Naive B cell (primary cell): ENCODE measurements around the gene MRPL48. TPM values are rescaled to one million over a fixed set of nuclear protein-coding genes. Genes with fewer than 3 reads are reported as not detected.

Experiments used
- ATAC-seq, 2 donors: fragments of 150-1000 bp; cut with Tn5 transposase; 2 replicates each; pipeline ENCODE4 v1.10.0; 2021; ENCODE audit warnings: low read depth in 2 of 2, mild to moderate bottlenecking in 2 of 2, moderate library complexity in 2 of 2
- DNase-seq: peaks from one replicate; pipeline ENCODE4 v3.0.0; 2022
- H3K27ac Mint-ChIP-seq, 6 donors: one replicate each; pipeline ENCODE4 v1.8.0; 2020 to 2022; ENCODE audit warnings: mild to moderate bottlenecking in 6 of 6, mixed read lengths in 6 of 6, moderate library complexity in 5 of 6, inconsistent platforms in 2 of 6
- H3K27me3 Mint-ChIP-seq, 3 donors: one replicate each; pipeline ENCODE4 v1.8.0; 2021 to 2022; ENCODE audit warnings: mixed read lengths in 3 of 3, mild to moderate bottlenecking in 1 of 3
- H3K36me3 Mint-ChIP-seq, 2 donors: one replicate each; pipeline ENCODE4 v1.8.0; 2020 to 2022; ENCODE audit warnings: mixed read lengths in 2 of 2, inconsistent platforms in 1 of 2, mild to moderate bottlenecking in 1 of 2
- H3K4me1 Mint-ChIP-seq, 3 donors: one replicate each; pipeline ENCODE4 v1.8.0; 2020 to 2022; ENCODE audit warnings: mixed read lengths in 3 of 3, inconsistent platforms in 1 of 3, mild to moderate bottlenecking in 1 of 3, moderate library complexity in 1 of 3
- H3K4me3 Mint-ChIP-seq, 8 donors: one replicate each; pipeline ENCODE4 v1.8.0; 2020 to 2022; ENCODE audit warnings: mild to moderate bottlenecking in 8 of 8, mixed read lengths in 8 of 8, moderate library complexity in 8 of 8, inconsistent platforms in 2 of 8
- H3K9me3 Mint-ChIP-seq, 7 donors: one replicate each; pipeline ENCODE4 v1.8.0; 2020 to 2022; ENCODE audit warnings: mixed read lengths in 7 of 7, mild to moderate bottlenecking in 5 of 7, inconsistent platforms in 2 of 7, moderate library complexity in 1 of 7
- polyA plus RNA-seq, 6 donors: library from polyadenylated mRNA; unstranded; fragments of 300-500 nt; fragmentation: Illumina TruSeq; gene quantifications; one replicate each; pipeline ENCODE4 v1.2.3, GENCODE V29; 2021; ENCODE audit warnings: low read depth in 6 of 6

MRPL48 gene
- polyA plus RNA-seq, 6 donors from 2014 or later = 54.8 to 91.9 (median 60.3) TPM

DNA sequence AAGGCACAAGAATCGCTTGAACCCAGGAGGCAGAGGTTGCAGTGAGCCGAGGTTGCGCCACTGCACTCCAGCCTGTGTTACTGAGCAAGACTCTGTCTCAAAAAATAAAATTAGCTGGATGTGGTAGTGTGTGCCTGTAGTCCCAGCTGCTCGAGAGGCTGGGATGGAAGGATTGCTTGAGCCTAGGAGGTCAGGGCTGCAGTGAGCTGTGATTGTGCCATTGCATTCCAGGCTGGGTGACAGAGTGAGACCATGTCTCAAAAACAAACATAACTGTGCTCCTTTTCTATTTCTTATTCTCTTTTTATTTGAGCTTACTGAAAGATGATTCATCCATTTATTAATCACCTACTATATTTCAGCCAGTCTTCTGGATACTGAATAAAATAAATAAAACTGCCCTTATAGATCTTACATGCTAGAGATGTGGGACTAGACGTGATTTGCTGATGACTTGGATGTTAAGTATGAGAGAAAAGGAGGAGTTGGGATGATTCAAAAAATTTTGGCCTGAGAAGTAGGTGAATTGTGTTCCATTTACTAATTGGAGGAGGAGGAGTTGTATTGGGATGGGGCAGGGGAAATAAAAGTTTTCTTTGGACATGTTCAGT is 107.2 kb downstream of the MRPL48 start:
- Mint-ChIP-seq H3K27ac (peak overlapping the region in 1 of 6 donors; percentile 51), H3K4me1 (no peaks in the 10 kb centered on the region), H3K27me3 (no peaks in the 10 kb centered on the region), H3K4me3 (no peak overlapping the region), H3K36me3 (peaks cover 9% of the 10 kb centered on the region in 2 donors), H3K9me3 (no peaks in the 10 kb centered on the region)
- ATAC-seq (no peak), DNase-seq (no peak)

- Mint-ChIP-seq H3K27me3 (no peaks in the 10 kb centered on the region), H3K27ac (no peak overlapping the region), H3K36me3 (peaks cover 7 to 20% of the 10 kb centered on the region in 2 donors), H3K4me1 (no peaks in the 10 kb centered on the region), H3K4me3 (peak overlapping the region in 1 of 8 donors; percentile 5), H3K9me3 (no peaks in the 10 kb centered on the region)
- no peak for DNase-seq
- ATAC-seq = no peak
These were observed 114.6 kb downstream of the MRPL48 start for GRCh38 chr11:73902303-73902702.

GRCh38 chr11:73907191-73907590 is 119.5 kb downstream of the MRPL48 start:
- no peak for DNase-seq
- Mint-ChIP-seq H3K9me3 (no peaks in the 10 kb centered on the region), H3K27me3 (no peaks in the 10 kb centered on the region), H3K4me3 (no peak overlapping the region), H3K36me3 (peaks cover 16 to 21% of the 10 kb centered on the region in 2 donors), H3K4me1 (no peaks in the 10 kb centered on the region), H3K27ac (no peak overlapping the region)
- no peak for ATAC-seq

GRCh38 chr11:73912026-73912425 is 124.4 kb downstream of the MRPL48 start:
- Mint-ChIP-seq H3K4me3 (no peak overlapping the region), H3K4me1 (no peaks in the 10 kb centered on the region), H3K9me3 (no peaks in the 10 kb centered on the region), H3K27me3 (no peaks in the 10 kb centered on the region), H3K36me3 (peaks cover 23 to 29% of the 10 kb centered on the region in 2 donors), H3K27ac (no peak overlapping the region)
- DNase-seq = no peak
- ATAC-seq = no peak

DNA sequence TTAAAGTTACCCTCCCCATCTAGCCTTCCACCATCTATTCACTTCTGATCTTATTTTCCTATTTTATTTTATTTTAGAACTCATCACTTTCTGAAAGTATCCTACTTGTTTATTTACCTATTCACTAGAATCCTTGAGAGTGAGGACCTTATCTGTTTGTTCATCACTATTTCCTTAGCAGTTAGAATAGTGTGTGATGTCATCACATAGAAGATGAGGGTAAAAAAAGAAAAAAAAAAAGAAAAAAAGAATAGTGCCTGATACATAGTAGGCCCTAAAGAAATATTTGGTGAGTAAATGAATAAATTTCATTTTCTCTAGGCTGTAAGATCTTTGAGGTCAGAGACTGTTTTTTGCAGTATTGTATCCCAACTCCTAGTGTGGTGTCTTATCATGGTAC is 125.8 kb downstream of the MRPL48 start:
- DNase-seq = no peak
- H3K4me3 Mint-ChIP-seq = no peak overlapping the region
- peak overlapping the region in 3 of 6 donors; percentile 21 to 81 (median 39) for H3K27ac Mint-ChIP-seq
- no peaks in the 10 kb centered on the region for H3K4me1 Mint-ChIP-seq
- H3K9me3 Mint-ChIP-seq = no peaks in the 10 kb centered on the region
- no peaks in the 10 kb centered on the region for H3K27me3 Mint-ChIP-seq
- H3K36me3 Mint-ChIP-seq = peaks cover 24 to 29% of the 10 kb centered on the region in 2 donors
- no peak for ATAC-seq

DNA sequence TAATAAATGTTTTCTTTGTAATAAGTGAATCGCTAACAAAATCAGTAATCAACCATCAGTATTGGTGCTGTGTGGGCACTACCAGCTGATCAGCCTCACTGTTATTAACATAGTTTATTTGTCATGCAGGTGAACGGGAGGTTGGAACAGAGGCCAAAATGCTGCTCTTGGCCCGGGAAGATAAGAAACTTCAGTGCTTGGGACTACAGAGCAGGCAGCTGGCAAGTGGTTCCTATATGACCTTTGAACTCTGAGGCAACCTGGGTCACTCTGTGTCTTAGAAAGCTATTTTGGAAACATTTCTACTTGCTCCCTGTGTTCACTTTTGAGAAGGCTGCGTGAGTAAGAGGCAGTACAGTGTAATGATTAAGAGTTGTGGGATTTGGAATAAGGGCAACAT is 126.6 kb downstream of the MRPL48 start:
- H3K27me3 Mint-ChIP-seq = no peaks in the 10 kb centered on the region
- no peaks in the 10 kb centered on the region for H3K9me3 Mint-ChIP-seq
- DNase-seq (no peak), ATAC-seq (no peak)
- no peak overlapping the region for H3K27ac Mint-ChIP-seq
- no peak overlapping the region for H3K4me3 Mint-ChIP-seq
- peaks cover 30 to 32% of the 10 kb centered on the region in 2 donors for H3K36me3 Mint-ChIP-seq
- no peaks in the 10 kb centered on the region for H3K4me1 Mint-ChIP-seq

Other genes with a start within 250 kb of the MRPL48 start
- gene FAM168A, start 189.8 kb upstream of the MRPL48 start, polyA plus RNA-seq = 1 to 10 TPM in 5 of 6 donors, under 1 TPM in 1; 0.04 to 4.1 (median 2.4) TPM
- gene PLEKHB1, start 141.3 kb upstream of the MRPL48 start, polyA plus RNA-seq = 10 to 100 TPM in 2 of 6 donors, 1 to 10 TPM in 4; 3.8 to 15.6 (median 8.5) TPM
- 10 to 100 TPM; 73.5 to 94.5 (median 84.2) TPM for gene RAB6A, start 26.8 kb upstream of the MRPL48 start, polyA plus RNA-seq
- 10 to 100 TPM; 41.6 to 83.9 (median 65.2) TPM for gene COA4, start 89.0 kb downstream of the MRPL48 start, polyA plus RNA-seq
- gene PAAF1, start 89.1 kb downstream of the MRPL48 start, polyA plus RNA-seq = 10 to 100 TPM; 11.5 to 22.5 (median 16.0) TPM
- under 1 TPM in 4 of 6 donors, not detected in 2; 0.32 to 0.72 (median 0.37) TPM for gene DNAJB13, start 163.2 kb downstream of the MRPL48 start, polyA plus RNA-seq
- gene UCP2, start 195.0 kb downstream of the MRPL48 start, polyA plus RNA-seq = 1,000 to 10,000 TPM; 1,601 to 2,628 (median 2,020) TPM
- gene UCP3, start 221.2 kb downstream of the MRPL48 start, polyA plus RNA-seq = under 1 TPM in 3 of 6 donors, not detected in 3; 0.09 to 0.31 (median 0.11) TPM